ENCODE data around the gene FAM151A. TPM values are rescaled to one million over a fixed set of nuclear protein-coding genes. Genes with fewer than 3 reads are reported as not detected.

FAM151A gene
- polyA plus RNA-seq, 1 donor from 2014 or later, result not detected

GRCh38 chr1:54610601-54611580, 12.4 kb downstream of the FAM151A start:
- Histone ChIP-seq H3K4me2 (ENCODE audit: low read length) (no peak overlapping the region), H3K27ac (ENCODE audit: low read length) (no peak overlapping the region)

GRCh38 chr1:54610048-54610447, 13.3 kb downstream of the FAM151A start:
- Histone ChIP-seq H3K4me3 (ENCODE audit: low read length) (no peak overlapping the region), H3F3A (ENCODE audit: insufficient read depth, low read length, poor library complexity, severe bottlenecking) (no peaks in the 10 kb centered on the region), H3K79me2 (replicated peaks; ENCODE audit: insufficient read depth, low read length) (no peaks in the 10 kb centered on the region), H3K27ac (ENCODE audit: low read length) (no peak overlapping the region), H3K9me2 (ENCODE audit: insufficient read depth, low read length) (no peaks in the 10 kb centered on the region), H3K9ac (ENCODE audit: low read length) (no peak overlapping the region), H3K9me3 (ENCODE audit: low read length) (no peaks in the 10 kb centered on the region), H2AFZ (ENCODE audit: low read depth, low read length) (no peak overlapping the region), H3K4me2 (ENCODE audit: low read length) (no peak overlapping the region), H3K36me3 (ENCODE audit: insufficient read depth, low read length) (no peaks in the 10 kb centered on the region), H3K27me3 (ENCODE audit: insufficient read depth, low read depth, low read length) (no peaks in the 10 kb centered on the region), H4K20me1 (ENCODE audit: insufficient read depth) (no peaks in the 10 kb centered on the region)
- TF ChIP-seq EP300 (conservative IDR thresholded peaks at IDR 0.05; ENCODE audit: poor library complexity, severe bottlenecking), result no peak
- no peak for TF ChIP-seq SMC3 (conservative IDR thresholded peaks at IDR 0.05; ENCODE audit: poor library complexity)
- TF ChIP-seq POLR2AphosphoS5 (IDR thresholded peaks at IDR 0.05), result no peak
- no peak for TF ChIP-seq CTCF (IDR thresholded peaks at IDR 0.05; ENCODE audit: poor library complexity, severe bottlenecking)
- no peak for TF ChIP-seq RAD21 (conservative IDR thresholded peaks at IDR 0.05)
- no peak for TF ChIP-seq TAF1 (IDR thresholded peaks at IDR 0.05; ENCODE audit: low read depth)
- no peak for TF ChIP-seq EZH2 (IDR thresholded peaks at IDR 0.05; ENCODE audit: borderline replicate concordance, insufficient read depth, low read length, poor library complexity, severe bottlenecking)
- TF ChIP-seq MXI1 (conservative IDR thresholded peaks at IDR 0.05; ENCODE audit: poor library complexity, severe bottlenecking), result no peak

More at GRCh38 chr1:54610601-54611580, 12.4 kb downstream of the FAM151A start:
- Histone ChIP-seq H3K9ac (ENCODE audit: low read length) (no peak overlapping the region), H3K27me3 (ENCODE audit: insufficient read depth, low read depth, low read length) (no peaks in the 10 kb centered on the region), H3K9me3 (ENCODE audit: low read length) (no peaks in the 10 kb centered on the region), H3F3A (ENCODE audit: insufficient read depth, low read length, poor library complexity, severe bottlenecking) (no peaks in the 10 kb centered on the region), H2AFZ (ENCODE audit: low read depth, low read length) (no peak overlapping the region), H3K36me3 (ENCODE audit: insufficient read depth, low read length) (no peaks in the 10 kb centered on the region), H4K20me1 (ENCODE audit: insufficient read depth) (no peaks in the 10 kb centered on the region), H3K9me2 (ENCODE audit: insufficient read depth, low read length) (no peaks in the 10 kb centered on the region), H3K4me3 (ENCODE audit: low read length) (no peak overlapping the region), H3K79me2 (replicated peaks; ENCODE audit: insufficient read depth, low read length) (no peaks in the 10 kb centered on the region)
- TF ChIP-seq CTCF (IDR thresholded peaks at IDR 0.05; ENCODE audit: poor library complexity, severe bottlenecking) (no peak), SMC3 (conservative IDR thresholded peaks at IDR 0.05; ENCODE audit: poor library complexity) (no peak), MXI1 (conservative IDR thresholded peaks at IDR 0.05; ENCODE audit: poor library complexity, severe bottlenecking) (no peak), EP300 (conservative IDR thresholded peaks at IDR 0.05; ENCODE audit: poor library complexity, severe bottlenecking) (no peak), TAF1 (IDR thresholded peaks at IDR 0.05; ENCODE audit: low read depth) (no peak), POLR2AphosphoS5 (IDR thresholded peaks at IDR 0.05) (no peak), RAD21 (conservative IDR thresholded peaks at IDR 0.05) (no peak), EZH2 (IDR thresholded peaks at IDR 0.05; ENCODE audit: borderline replicate concordance, insufficient read depth, low read length, poor library complexity, severe bottlenecking) (no peak)
- TF ChIP-seq, protein P1, sequence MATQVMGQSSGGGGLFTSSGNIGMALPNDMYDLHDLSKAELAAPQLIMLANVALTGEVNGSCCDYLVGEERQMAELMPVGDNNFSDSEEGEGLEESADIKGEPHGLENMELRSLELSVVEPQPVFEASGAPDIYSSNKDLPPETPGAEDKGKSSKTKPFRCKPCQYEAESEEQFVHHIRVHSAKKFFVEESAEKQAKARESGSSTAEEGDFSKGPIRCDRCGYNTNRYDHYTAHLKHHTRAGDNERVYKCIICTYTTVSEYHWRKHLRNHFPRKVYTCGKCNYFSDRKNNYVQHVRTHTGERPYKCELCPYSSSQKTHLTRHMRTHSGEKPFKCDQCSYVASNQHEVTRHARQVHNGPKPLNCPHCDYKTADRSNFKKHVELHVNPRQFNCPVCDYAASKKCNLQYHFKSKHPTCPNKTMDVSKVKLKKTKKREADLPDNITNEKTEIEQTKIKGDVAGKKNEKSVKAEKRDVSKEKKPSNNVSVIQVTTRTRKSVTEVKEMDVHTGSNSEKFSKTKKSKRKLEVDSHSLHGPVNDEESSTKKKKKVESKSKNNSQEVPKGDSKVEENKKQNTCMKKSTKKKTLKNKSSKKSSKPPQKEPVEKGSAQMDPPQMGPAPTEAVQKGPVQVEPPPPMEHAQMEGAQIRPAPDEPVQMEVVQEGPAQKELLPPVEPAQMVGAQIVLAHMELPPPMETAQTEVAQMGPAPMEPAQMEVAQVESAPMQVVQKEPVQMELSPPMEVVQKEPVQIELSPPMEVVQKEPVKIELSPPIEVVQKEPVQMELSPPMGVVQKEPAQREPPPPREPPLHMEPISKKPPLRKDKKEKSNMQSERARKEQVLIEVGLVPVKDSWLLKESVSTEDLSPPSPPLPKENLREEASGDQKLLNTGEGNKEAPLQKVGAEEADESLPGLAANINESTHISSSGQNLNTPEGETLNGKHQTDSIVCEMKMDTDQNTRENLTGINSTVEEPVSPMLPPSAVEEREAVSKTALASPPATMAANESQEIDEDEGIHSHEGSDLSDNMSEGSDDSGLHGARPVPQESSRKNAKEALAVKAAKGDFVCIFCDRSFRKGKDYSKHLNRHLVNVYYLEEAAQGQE (IDR thresholded peaks at IDR 0.05; ENCODE audit: borderline replicate concordance), result no peak
